MM.1S (cell line): Measurements from ENCODE around the gene ZNF320.

Experiments used
- EZH2phosphoT487 ChIP-seq: fragments of 300-600 bp; sonication (generic); IDR thresholded peaks from 2 replicates; pipeline ENCODE4 v1.6.1; 2018; ENCODE audit warnings: antibody characterized with exemption, low read length
- TF ChIP-seq, protein P1 (sequence below): fragments of 300-600 bp; sonication (generic); IDR thresholded peaks from 2 replicates; pipeline ENCODE4 v1.5.1; 2016; ENCODE audit warnings: antibody characterized with exemption, low read length, mixed read lengths

DNA sequence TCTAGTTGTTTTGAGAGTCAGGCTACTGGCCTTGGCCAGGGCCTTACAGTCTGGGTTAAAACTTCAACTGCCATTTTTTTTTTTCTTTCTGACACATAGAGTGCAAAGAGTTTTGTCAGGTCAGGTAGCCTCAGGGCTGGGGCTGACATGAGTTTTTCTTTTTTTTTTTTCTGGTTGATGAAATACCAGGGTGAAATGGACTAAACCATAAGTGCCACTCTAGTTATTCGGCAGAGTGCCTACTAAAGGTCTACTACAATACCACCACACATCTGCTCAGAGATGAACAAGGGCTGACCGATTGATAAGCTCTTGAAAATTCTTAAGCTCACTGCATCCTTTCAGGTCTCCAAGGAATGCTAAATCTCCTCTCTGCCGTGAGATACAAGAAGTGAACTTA lies 4.4 kb upstream of the ZNF320 start:
- TF ChIP-seq, protein P1, sequence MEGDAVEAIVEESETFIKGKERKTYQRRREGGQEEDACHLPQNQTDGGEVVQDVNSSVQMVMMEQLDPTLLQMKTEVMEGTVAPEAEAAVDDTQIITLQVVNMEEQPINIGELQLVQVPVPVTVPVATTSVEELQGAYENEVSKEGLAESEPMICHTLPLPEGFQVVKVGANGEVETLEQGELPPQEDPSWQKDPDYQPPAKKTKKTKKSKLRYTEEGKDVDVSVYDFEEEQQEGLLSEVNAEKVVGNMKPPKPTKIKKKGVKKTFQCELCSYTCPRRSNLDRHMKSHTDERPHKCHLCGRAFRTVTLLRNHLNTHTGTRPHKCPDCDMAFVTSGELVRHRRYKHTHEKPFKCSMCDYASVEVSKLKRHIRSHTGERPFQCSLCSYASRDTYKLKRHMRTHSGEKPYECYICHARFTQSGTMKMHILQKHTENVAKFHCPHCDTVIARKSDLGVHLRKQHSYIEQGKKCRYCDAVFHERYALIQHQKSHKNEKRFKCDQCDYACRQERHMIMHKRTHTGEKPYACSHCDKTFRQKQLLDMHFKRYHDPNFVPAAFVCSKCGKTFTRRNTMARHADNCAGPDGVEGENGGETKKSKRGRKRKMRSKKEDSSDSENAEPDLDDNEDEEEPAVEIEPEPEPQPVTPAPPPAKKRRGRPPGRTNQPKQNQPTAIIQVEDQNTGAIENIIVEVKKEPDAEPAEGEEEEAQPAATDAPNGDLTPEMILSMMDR: no peak
- no peak for TF ChIP-seq EZH2phosphoT487
